Measurements from ENCODE around the gene SNX7.

DNA sequence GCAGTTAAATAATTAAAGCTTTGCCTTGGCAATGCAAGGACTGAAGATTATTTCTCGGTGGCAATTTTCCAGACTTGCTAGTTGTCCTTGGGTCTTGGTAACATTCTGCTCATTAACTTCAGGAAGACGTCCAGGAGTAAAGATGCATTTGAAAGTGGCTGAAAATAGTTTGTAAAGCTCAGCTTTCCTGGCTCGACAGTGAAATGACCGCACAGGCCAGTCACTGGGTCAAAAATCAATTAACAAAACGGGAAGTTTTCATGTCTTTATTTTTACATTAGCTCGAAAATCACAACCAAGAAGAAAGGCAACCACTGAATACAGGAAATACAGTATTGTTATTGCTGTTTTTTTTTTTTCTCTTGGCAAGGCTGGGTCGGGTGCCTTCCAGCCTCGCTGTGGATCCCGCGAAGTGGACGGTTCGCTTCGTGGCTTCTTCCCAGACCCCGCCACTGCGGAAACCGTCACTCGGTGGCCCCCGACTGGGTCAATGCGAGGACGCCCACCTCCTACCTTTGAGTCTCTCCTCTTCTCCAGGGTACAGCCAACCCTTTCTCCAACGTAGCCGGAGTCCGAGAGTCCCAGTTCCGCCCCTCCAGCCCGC is 479 bp upstream of the SNX7 start:
- TF ChIP-seq, protein P1, sequence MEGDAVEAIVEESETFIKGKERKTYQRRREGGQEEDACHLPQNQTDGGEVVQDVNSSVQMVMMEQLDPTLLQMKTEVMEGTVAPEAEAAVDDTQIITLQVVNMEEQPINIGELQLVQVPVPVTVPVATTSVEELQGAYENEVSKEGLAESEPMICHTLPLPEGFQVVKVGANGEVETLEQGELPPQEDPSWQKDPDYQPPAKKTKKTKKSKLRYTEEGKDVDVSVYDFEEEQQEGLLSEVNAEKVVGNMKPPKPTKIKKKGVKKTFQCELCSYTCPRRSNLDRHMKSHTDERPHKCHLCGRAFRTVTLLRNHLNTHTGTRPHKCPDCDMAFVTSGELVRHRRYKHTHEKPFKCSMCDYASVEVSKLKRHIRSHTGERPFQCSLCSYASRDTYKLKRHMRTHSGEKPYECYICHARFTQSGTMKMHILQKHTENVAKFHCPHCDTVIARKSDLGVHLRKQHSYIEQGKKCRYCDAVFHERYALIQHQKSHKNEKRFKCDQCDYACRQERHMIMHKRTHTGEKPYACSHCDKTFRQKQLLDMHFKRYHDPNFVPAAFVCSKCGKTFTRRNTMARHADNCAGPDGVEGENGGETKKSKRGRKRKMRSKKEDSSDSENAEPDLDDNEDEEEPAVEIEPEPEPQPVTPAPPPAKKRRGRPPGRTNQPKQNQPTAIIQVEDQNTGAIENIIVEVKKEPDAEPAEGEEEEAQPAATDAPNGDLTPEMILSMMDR (IDR thresholded peaks at IDR 0.05; ENCODE audit: insufficient read depth, low read depth, low read length): no peak
- no peak for TF ChIP-seq EZH2 (IDR thresholded peaks at IDR 0.05; ENCODE audit: insufficient read depth, low read length)
